A673 (cell line): ENCODE data around the gene ATP11C. TPM values are rescaled to one million over a fixed set of nuclear protein-coding genes. Genes with fewer than 3 reads are reported as not detected.
A peak's percentile ranks its signal among the peaks of the same experiment; 100 is the strongest.

ENCODE experiments used
- BruUV-seq: library from RNA; stranded (reverse); fragments of 400-500 nt; replicated peaks from 2 replicates; lab custom pipeline; 2021; lab: Mats Ljungman, UMichigan
- CTCF ChIA-PET: fragments of 300-600 bp; sonication (Branson Sonifier 250); formaldehyde crosslinking; loops from one replicate; lab custom pipeline; 2022; ENCODE audit warnings: antibody characterized with exemption; lab: Charles Lee
- POLR2A ChIA-PET: fragments of 300-600 bp; sonication (Branson Sonifier 250); formaldehyde crosslinking; loops from one replicate; lab custom pipeline; 2022; ENCODE audit warnings: antibody characterized with exemption; ENCODE audit not compliant: low non-redundant PET; lab: Charles Lee
- DNase-seq: peaks from one replicate; pipeline ENCODE4 v3.0.0-alpha.2; 2015; ENCODE audit warnings: low spot score
- H3K27ac ChIP-seq: fragments of 200-600 bp; sonication (generic); 2 replicates; pipeline ENCODE4 v1.5.1; 2016; ENCODE audit warnings: mixed run types, low read depth, mild to moderate bottlenecking, mixed read lengths, antibody characterized with exemption, low read length; ENCODE audit not compliant: poor library complexity, severe bottlenecking
- H3K27me3 ChIP-seq: fragments of 200-600 bp; sonication (generic); replicated peaks from 2 replicates; pipeline ENCODE4 v1.6.1; 2017; ENCODE audit warnings: mixed run types, low read depth, mild to moderate bottlenecking, mixed read lengths, antibody characterized with exemption, low read length; ENCODE audit not compliant: insufficient read depth, poor library complexity
- H3K36me3 ChIP-seq: fragments of 200-600 bp; sonication (generic); 2 replicates; pipeline ENCODE4 v1.6.1; 2016; ENCODE audit warnings: mixed run types, mild to moderate bottlenecking, mixed read lengths, antibody characterized with exemption, low read length; ENCODE audit not compliant: insufficient read depth, poor library complexity, severe bottlenecking
- H3K4me1 ChIP-seq: fragments of 200-600 bp; sonication (generic); 2 replicates; pipeline ENCODE4 v1.6.1; 2017; ENCODE audit warnings: mixed run types, mild to moderate bottlenecking, mixed read lengths, antibody characterized with exemption, low read length; ENCODE audit not compliant: insufficient read depth, poor library complexity, severe bottlenecking
- H3K4me3 ChIP-seq: fragments of 200-600 bp; sonication (generic); 2 replicates; pipeline ENCODE4 v1.5.1; 2016; ENCODE audit warnings: low read depth, mixed run types, mild to moderate bottlenecking, mixed read lengths, low read length; ENCODE audit not compliant: poor library complexity, severe bottlenecking
- H3K9me3 ChIP-seq: fragments of 200-600 bp; sonication (generic); 2 replicates; pipeline ENCODE4 v1.6.1; 2016; ENCODE audit warnings: mixed run types, low read depth, mild to moderate bottlenecking, mixed read lengths, antibody characterized with exemption, low read length; ENCODE audit not compliant: poor library complexity, severe bottlenecking
- CTCF ChIP-seq: fragments of 300-800, 200-600 bp; sonication (generic); conservative IDR thresholded peaks from 2 replicates; pipeline ENCODE4 v1.5.1; 2017; ENCODE audit warnings: low read depth, mild to moderate bottlenecking, antibody characterized with exemption, low read length, moderate library complexity, mixed read lengths
- EZH2 ChIP-seq: fragments of 200-600 bp; sonication (generic); IDR thresholded peaks from 2 replicates; pipeline ENCODE4 v1.6.1; 2017; ENCODE audit warnings: borderline replicate concordance, low read depth, mild to moderate bottlenecking, mixed read lengths, antibody characterized with exemption, low read length; ENCODE audit not compliant: poor library complexity, severe bottlenecking
- intact Hi-C: fragments of 100-400 bp; cut with micrococcal nuclease; formaldehyde crosslinking; loops from one replicate; pipeline ENCODE4 v1.10.0; 2022; ENCODE audit not compliant: unreplicated experiment
- total RNA-seq: library from RNA; stranded (reverse); gene quantifications from 2 replicates; pipeline ENCODE4 v1.2.3, GENCODE V29; 2021

Gene ATP11C
- total RNA-seq, 1 experiment from 2014 or later: 93.1 TPM

GRCh38 chrX:139834879-139835278 lies 98.0 kb downstream of the ATP11C start:
- intact Hi-C loops: loop anchor here (5.0 kb wide), 1 partner anchor 97 kb away; the partner anchor contains the start of gene ATP11C
- TF ChIP-seq EZH2 (no peak), CTCF (no peak)
- Histone ChIP-seq H3K9me3 (peaks cover 4% of the 10 kb centered on the region), H3K36me3 (no peaks in the 10 kb centered on the region), H3K4me3 (no peak overlapping the region), H3K27me3 (no peaks in the 10 kb centered on the region), H3K27ac (no peak overlapping the region), H3K4me1 (peaks cover 53% of the 10 kb centered on the region)
- ChIA-PET CTCF (no interaction called here), POLR2A (interaction anchor here (0.6 kb wide), 1 partner anchor 758 kb away, joined by 3 read pairs; no protein-coding TSS in a partner anchor)
- no peak for DNase-seq
- BruUV-seq: no TSS peak

GRCh38 chrX:139832718-139833309 lies 100.0 kb downstream of the ATP11C start:
- Histone ChIP-seq H3K27me3 (no peaks in the 10 kb centered on the region), H3K36me3 (no peaks in the 10 kb centered on the region), H3K9me3 (no peaks in the 10 kb centered on the region), H3K4me3 (no peak overlapping the region), H3K27ac (peak overlapping the region; percentile 66), H3K4me1 (peaks cover 74% of the 10 kb centered on the region)
- POLR2A ChIA-PET: no interaction called here
- no peak for DNase-seq
- TF ChIP-seq EZH2: no peak
- no peak for TF ChIP-seq CTCF
- no TSS peak for BruUV-seq
- intact Hi-C loops: loop anchor here (5.0 kb wide), 1 partner anchor 99 kb away; the partner anchor contains the start of gene ATP11C
- CTCF ChIA-PET: no interaction called here

GRCh38 chrX:139831675-139832456 lies 101.0 kb downstream of the ATP11C start:
- no peaks in the 10 kb centered on the region for H3K27me3 ChIP-seq
- peaks cover 82% of the 10 kb centered on the region for H3K4me1 ChIP-seq
- no peaks in the 10 kb centered on the region for H3K9me3 ChIP-seq
- intact Hi-C loops: loop anchor here (5.0 kb wide), 1 partner anchor 100 kb away; the partner anchor contains the start of gene ATP11C
- POLR2A ChIA-PET: interaction anchor here (0.6 kb wide), 1 partner anchor 1834 kb away, joined by 3 read pairs; no protein-coding TSS in a partner anchor
- no peak for TF ChIP-seq EZH2
- no peak for TF ChIP-seq CTCF
- peak overlapping the region; percentile 66 for H3K27ac ChIP-seq
- BruUV-seq: TSS peak; percentile 25
- no peaks in the 10 kb centered on the region for H3K36me3 ChIP-seq
- H3K4me3 ChIP-seq: peak overlapping the region; percentile 19
- CTCF ChIA-PET: no interaction called here
- DNase-seq: peak; percentile 79
